Peyer's patch (tissue), 4 donors: ENCODE data around the gene IGLON5.

Source experiments
- CTCF ChIP-seq, 6 experiments: fragments of 450-650 bp in 4 of 6; fragments of 200-600 bp in 2 of 6; sonication (generic) in 1 of 6; IDR thresholded peaks; one replicate each; pipeline ENCODE4 v1.5.1; 2017 to 2019; ENCODE audit warnings: antibody characterized with exemption in 6 of 6, mild to moderate bottlenecking in 3 of 6, moderate library complexity in 1 of 6
- POLR2A ChIP-seq, 2 donors: fragments of 450-650 bp; IDR thresholded peaks; one replicate each; pipeline ENCODE4 v1.5.1; 2017; ENCODE audit warnings: antibody characterized with exemption in 2 of 2, mild to moderate bottlenecking in 2 of 2, moderate library complexity in 2 of 2

GRCh38 chr19:51351266-51351990 lies 40.0 kb downstream of the IGLON5 start:
- TF ChIP-seq CTCF (IDR thresholded peaks at IDR 0.05) (no peak), POLR2A (IDR thresholded peaks at IDR 0.05) (no peak)
